Superior temporal gyrus (tissue), 1 donor: ENCODE measurements around the gene CACNA1F.

Source experiments
- DNase-seq: peaks from one replicate; pipeline ENCODE4 v3.0.0-alpha.2; 2016; ENCODE audit errors: extremely low spot score

Gene CACNA1F

GRCh38 chrX:49257846-49258748 lies 25.0 kb upstream of the CACNA1F start:
- no peak for DNase-seq

- DNase-seq = no peak
These were observed 24.1 kb upstream of the CACNA1F start for GRCh38 chrX:49257074-49257790.

- no peak for DNase-seq
These were observed 23.3 kb upstream of the CACNA1F start for GRCh38 chrX:49256268-49256995.

DNA sequence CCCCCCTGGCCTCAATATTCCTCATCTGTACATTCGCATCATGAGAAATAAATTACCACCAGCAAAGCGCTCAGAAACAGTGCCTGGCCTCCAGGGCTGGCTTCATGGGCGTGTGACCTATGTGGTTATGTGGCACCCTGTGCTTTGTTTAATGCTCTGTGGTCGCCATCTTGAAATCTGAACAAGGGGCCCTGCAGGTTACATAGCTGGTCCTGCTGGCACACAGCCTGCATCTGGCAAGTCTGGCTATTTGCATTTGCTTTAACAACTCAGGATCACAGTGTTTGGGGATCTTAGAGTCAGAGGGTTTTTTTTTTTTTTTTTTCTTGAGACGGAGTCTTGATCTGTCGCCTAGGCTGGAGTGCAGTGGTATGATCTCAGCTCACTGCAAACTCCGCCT lies 21.5 kb upstream of the CACNA1F start:
- no peak for DNase-seq

DNA sequence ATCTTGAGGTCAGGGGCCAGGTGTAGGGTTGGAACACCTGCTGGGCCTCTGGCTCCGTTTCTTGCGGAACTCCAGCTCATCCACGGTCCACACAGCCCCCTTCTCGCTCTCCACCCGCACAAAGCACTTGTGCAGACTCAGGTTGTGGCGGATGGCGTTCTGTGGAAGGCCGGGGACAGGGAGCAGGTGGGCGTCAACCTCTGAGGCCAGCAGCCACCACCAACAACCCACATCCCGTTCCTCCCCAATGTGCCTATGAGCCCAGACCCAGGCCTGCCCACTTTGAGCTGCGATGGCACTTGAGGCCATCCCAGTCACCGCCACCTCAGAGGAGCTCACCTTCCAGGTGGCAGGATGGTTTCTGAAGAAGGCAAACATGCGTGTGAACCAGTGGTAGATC lies 18.2 kb upstream of the CACNA1F start:
- no peak for DNase-seq

DNA sequence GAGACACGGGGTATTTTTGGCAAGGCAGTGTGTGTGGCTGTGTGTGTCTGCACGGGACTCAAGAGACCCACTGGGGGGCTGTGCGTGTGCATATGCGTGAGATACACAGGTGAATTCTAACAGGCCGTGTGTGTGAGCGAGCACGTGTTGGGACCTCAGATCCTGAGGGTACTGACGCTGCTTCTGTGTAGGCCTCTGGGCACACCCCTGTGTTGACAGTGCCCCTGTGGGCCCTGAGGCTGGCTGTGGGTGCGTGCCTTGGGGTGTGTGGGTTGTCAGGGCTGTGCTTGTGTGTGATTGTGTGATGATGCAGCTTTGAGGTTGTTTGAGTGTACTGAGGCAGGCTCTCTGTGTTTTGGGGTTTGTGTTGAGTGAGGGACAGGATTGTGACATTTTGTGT lies 17.4 kb upstream of the CACNA1F start:
- DNase-seq = no peak

GRCh38 chrX:49250066-49250465 lies 16.9 kb upstream of the CACNA1F start:
- no peak for DNase-seq

DNA sequence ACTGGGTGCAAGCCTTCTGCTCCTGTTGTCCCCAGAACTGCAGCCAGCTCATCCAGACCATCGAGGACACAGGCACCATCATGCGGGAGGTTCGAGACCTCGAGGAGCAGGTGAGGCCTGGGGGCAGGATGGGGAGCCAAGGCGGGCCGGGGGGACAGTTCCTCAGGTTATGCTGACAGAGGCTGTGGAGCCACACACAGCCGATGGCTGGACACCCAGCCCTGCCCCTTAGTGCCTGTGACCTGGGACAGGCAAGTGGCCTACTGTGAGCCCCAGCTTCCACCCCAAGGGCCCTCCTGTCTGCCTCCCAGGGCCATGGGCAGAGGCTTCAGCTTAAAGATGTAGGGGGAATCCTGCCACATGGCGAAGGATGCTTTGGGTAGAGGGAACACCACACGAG lies 16.5 kb upstream of the CACNA1F start:
- DNase-seq = no peak

- DNase-seq = no peak
These were observed 15.9 kb upstream of the CACNA1F start for GRCh38 chrX:49249071-49249470.

- DNase-seq = no peak
These were observed 15.0 kb upstream of the CACNA1F start for GRCh38 chrX:49247916-49248811.

GRCh38 chrX:49247346-49247745 lies 14.2 kb upstream of the CACNA1F start:
- DNase-seq = no peak

DNA sequence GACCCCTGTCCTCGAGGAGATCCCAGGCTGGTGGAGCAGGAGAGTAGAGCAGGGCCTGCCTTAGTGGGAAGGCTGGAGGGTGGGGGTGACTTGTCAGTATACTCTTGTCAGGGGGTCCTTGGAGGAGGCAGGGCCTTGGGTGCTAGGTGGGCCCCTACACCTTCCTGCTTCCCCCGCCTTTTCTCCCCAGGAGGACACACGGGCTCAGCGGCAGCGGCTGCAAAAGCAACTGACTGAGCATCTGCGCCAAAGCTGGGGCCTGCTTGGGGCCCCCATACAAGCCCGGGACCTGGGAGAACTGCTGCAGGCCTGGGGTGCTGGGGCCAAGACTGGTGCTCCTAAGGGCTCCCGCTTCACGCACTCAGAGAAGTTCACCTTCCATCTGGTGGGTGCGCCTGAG lies 13.4 kb upstream of the CACNA1F start:
- DNase-seq = no peak

DNA sequence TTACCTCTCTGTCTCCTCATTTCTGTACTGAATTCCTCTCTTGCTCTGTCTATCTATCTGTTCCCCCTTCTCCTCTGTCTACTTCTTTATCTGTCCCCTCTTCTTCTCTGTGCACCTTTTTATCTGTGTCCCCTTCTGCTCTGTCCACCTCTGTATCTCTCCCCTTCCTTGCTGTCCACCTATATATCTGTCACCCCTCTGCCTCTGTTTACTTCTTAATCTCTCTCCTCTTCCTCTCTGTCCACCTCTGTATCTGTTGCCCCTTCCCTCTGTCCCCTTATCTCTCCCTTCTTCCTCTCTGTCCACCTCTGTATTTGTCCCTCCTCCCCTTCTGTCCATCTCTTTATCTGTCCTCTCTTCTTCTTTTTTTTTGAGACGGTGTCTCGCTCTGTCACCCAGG lies 11.1 kb upstream of the CACNA1F start:
- no peak for DNase-seq

DNA sequence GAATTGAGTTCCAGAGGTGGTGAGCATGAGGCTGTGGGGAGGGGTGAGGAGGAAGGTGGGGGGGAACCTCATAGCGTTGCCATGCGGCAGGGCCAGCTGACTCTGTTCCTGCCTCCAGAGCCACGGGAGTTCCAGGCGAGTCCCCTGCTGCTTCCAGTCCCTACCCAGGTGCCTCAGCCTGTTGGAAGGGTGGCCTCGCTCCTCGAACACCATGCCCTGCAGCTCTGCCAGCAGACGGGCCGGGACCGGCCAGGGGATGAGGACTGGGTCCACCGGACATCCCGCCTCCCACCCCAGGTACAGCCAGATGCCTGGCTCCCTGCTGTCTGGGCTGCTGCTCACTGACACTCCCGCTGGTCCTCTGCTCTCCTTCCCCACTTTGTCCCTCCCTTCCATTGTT lies 10.0 kb upstream of the CACNA1F start:
- DNase-seq = no peak

GRCh38 chrX:49242545-49243066 lies 9.5 kb upstream of the CACNA1F start:
- no peak for DNase-seq

GRCh38 chrX:49238735-49239134 lies 5.6 kb upstream of the CACNA1F start:
- no peak for DNase-seq

DNA sequence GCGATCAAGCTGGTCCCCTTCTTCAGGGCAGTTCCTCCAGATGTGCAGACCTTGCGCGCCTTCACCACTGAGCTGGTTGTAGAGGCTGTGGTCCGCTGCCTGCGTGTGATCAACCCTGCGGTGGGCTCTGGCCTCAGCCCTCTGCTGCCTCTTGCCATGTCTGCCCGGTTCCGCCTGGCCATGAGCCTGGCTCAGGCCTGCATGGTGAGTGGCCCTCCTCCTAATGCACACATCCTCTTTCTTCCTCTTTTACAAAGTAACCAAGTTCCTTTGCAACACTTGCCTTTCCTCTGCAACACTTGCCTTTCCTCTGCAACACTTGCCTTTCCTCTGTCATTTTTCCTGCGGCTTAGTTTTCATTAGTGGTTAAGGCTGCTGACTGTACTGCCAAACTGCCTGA lies 3.9 kb upstream of the CACNA1F start:
- DNase-seq = no peak

DNA sequence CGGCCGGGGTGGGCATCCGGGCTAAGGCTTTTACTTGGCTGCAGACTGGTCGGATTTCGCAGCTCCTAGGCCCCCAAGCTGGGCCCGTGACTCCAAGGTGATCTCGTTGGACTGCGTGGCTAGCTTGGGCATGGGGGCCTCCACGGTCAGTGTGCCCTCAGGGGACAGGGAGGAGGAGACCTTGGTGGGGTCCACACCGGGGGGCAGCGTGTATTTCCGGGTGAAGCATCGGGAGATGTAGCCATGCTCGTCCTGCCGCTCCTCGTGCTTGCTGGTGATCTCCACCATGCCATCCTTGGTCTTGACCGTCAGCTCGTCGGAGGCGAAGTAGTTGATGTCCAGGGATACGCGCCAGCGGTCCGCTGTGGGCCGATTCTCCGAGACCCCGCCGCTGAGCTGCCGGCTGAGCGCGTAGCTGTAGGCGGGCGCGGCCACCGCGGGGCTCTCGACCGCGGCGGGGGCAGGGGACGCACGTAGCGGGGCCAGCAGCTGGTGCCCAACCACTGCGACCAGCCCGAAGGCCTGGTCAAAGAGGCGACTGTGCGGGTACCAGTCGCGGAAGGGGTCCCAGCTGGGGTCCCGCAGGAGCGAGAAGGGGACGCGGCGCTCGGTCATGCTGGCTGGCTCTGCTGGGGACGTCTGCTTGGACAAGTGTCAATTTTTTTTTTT lies 881 bp upstream of the CACNA1F start:
- DNase-seq = no peak

GRCh38 chrX:49232525-49232924 lies 615 bp downstream of the CACNA1F start:
- no peak for DNase-seq

GRCh38 chrX:49231333-49232000 lies 1.7 kb downstream of the CACNA1F start:
- no peak for DNase-seq
